K562 (cell line): ENCODE measurements around the gene RPLP2. TPM values are rescaled to one million over a fixed set of nuclear protein-coding genes. Genes with fewer than 3 reads are reported as not detected.

ENCODE experiments used
- ARNT ChIP-seq, 2 experiments: fragments of 450-650 bp; IDR thresholded peaks; 2 replicates each; pipeline ENCODE4 v1.6.1; 2016; ENCODE audit warnings: mild to moderate bottlenecking in 1 of 2
- BRF1 ChIP-seq: IDR thresholded peaks from 3 replicates; pipeline ENCODE4 v1.6.1; 2011; ENCODE audit warnings: borderline replicate concordance, mild to moderate bottlenecking; ENCODE audit not compliant: insufficient read length; ENCODE audit errors: extremely low read depth
- MGA ChIP-seq: fragments of 450-650 bp; IDR thresholded peaks from 2 replicates; pipeline ENCODE4 v1.6.1; 2016; ENCODE audit warnings: mild to moderate bottlenecking, moderate library complexity
- PHF8 ChIP-seq: fragments of 200-600 bp; sonication (generic); IDR thresholded peaks from 2 replicates; pipeline ENCODE4 v1.6.1; 2012; ENCODE audit warnings: mixed run types, mild to moderate bottlenecking, inconsistent platforms, low read length, moderate library complexity, borderline replicate concordance
- SREBF1 ChIP-seq: fragments of 150-350 bp; IDR thresholded peaks from 2 replicates; pipeline ENCODE4 v1.6.1; 2014; ENCODE audit warnings: antibody characterized with exemption, low read depth, low read length, borderline replicate concordance
- ZNF175 ChIP-seq: fragments of 200-800 bp; sonication (Bioruptor generic); IDR thresholded peaks from 2 replicates; pipeline ENCODE4 v1.6.1; 2016; ENCODE audit warnings: low read depth, mild to moderate bottlenecking, missing genetic modification characterization, missing compliant biosample characterization
- ZNF764 ChIP-seq: fragments of 250-450 bp; sonication (Bioruptor Pico); IDR thresholded peaks from 2 replicates; pipeline ENCODE4 v1.4.0; 2020; ENCODE audit warnings: low read depth, mild to moderate bottlenecking, moderate library complexity
- polyA plus RNA-seq, 8 experiments: library from polyadenylated mRNA; depleted of rRNA in 4 of 8; stranded (reverse) in 5 of 8; unstranded in 3 of 8; fragments of >200 nt; fragmentation: Nextera tagmentation in 2 of 8; fragmentation: Illumina TruSeq in 1 of 8; extraction: Ambion mirVana in 2 of 8; extraction: Trizol in 1 of 8; gene quantifications; 2 replicates each; pipeline versions ENCODE4 v1.2.1 to v1.2.3, GENCODE V29; 2011 to 2014; ENCODE audit warnings: inconsistent platforms in 1 of 8, missing spikeins in 1 of 8
- total RNA-seq, 7 experiments: library from RNA; depleted of rRNA in 6 of 7; stranded (reverse); fragments of >200 nt in 6 of 7; fragmentation: Illumina TruSeq in 2 of 7; extraction: Trizol in 2 of 7; gene quantifications; 2 replicates each; pipeline versions ENCODE4 v1.2.1 to v1.2.3, GENCODE V29; 2011 to 2021; ENCODE audit warnings: low replicate concordance in 1 of 7
- TF ChIP-seq, protein P1 (sequence below), 2 experiments: IDR thresholded peaks in 1 of 2; conservative IDR thresholded peaks in 1 of 2; 2 replicates each; pipeline ENCODE4 v1.6.1; 2016; ENCODE audit warnings: low read depth in 2 of 2, mild to moderate bottlenecking in 1 of 2, missing compliant biosample characterization in 1 of 2, missing genetic modification characterization in 1 of 2, moderate library complexity in 1 of 2

RPLP2 gene
- total and polyA plus RNA-seq, 9 of the 15 experiments (the other 6 are each of a cell fraction or from before 2014, with no cell fraction given), result 528 to 3,807 (median 1,633) TPM

GRCh38 chr11:819129-819931 is 9.6 kb downstream of the RPLP2 start (continued):
- TF ChIP-seq, protein P1, sequence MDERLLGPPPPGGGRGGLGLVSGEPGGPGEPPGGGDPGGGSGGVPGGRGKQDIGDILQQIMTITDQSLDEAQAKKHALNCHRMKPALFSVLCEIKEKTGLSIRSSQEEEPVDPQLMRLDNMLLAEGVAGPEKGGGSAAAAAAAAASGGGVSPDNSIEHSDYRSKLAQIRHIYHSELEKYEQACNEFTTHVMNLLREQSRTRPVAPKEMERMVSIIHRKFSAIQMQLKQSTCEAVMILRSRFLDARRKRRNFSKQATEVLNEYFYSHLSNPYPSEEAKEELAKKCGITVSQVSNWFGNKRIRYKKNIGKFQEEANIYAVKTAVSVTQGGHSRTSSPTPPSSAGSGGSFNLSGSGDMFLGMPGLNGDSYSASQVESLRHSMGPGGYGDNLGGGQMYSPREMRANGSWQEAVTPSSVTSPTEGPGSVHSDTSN (CRISPR knock-in tag; IDR thresholded peaks at IDR 0.05; ENCODE audit: low read depth), result no peak
- TF ChIP-seq, protein P1 (tag; conservative IDR thresholded peaks at IDR 0.05; ENCODE audit: low read depth), result no peak
- TF ChIP-seq SREBF1 (no peak), ZNF175 (CRISPR knock-in tag) (no peak), PHF8 (peak; percentile 91; the same call in 1 of the 2 replicates), ZNF764 (CRISPR knock-in tag) (no peak), BRF1 (no peak), MGA (no peak; the same call in 1 of the 2 replicates), ARNT (IDR thresholded peaks at IDR 0.05) (no peak)
